IPS DF 19.7 (cell line): ENCODE measurements around the gene F3.

Source experiments
- DNase-seq: peaks from one replicate; pipeline ENCODE4 v3.0.0-alpha.2; 2013; ENCODE audit warnings: low read depth, low spot score

Gene F3

DNA sequence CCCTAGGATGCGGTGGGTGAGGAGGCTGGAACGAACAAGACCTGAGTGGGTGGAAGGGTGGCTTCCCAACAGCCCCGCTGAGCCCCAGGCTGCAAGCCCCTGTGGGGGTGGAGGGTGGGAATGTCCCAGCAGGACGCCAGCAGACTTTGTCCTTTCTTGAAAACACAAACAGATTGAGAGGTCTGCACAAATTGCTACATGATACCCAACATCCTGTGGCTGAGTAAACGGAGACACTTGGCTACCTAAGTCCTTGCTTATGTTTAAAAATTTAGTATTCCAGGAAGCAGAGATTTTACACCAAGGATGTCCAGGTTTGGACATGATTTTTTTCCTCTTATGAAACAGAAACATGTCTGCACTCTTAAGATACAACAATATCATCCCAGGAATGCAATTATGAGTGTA lies 11.8 kb upstream of the F3 start:
- DNase-seq = no peak

DNA sequence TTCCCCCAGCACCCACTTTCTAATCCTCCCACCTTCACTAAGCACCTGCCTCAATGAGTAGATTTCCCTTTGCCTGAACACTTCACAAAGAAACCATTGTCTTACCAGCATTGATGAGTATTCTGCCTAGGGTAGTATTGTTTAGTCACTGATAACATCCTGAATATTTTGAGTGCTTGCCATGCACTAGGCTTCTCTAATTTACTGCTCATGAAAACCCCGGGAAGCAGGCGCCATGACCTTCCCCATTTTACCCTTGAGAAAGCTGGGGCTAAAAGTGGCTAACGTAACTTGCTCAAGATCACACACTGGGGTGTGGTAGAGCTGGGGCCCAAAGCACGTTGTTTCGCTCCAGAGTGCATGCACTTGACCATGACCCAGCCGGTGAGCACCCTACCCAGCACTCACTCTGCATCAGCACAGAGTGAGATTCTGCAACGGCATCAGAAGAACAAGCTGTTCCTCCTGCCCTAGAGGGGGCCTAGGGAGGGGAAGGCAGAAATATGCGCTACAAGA lies 10.6 kb upstream of the F3 start:
- DNase-seq = no peak

DNA sequence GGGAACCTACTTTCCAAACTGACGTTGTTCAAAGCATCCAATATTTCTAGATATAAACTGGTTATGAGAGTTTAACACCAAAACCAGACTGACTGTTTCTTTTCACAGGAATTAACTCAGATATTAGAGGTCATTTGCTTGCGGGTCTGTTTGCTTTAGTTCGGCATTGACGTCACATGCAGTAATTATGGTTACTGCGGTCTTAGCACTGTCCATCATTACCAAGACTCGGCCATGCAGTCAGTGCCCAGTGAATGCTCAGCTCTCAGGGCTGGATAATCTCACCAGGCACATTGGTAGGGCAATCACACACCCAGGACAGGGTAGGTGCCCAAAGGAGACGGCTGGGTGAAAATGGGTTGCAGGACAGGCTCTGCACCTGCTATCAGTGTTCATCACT lies 9.9 kb upstream of the F3 start:
- DNase-seq = no peak

DNA sequence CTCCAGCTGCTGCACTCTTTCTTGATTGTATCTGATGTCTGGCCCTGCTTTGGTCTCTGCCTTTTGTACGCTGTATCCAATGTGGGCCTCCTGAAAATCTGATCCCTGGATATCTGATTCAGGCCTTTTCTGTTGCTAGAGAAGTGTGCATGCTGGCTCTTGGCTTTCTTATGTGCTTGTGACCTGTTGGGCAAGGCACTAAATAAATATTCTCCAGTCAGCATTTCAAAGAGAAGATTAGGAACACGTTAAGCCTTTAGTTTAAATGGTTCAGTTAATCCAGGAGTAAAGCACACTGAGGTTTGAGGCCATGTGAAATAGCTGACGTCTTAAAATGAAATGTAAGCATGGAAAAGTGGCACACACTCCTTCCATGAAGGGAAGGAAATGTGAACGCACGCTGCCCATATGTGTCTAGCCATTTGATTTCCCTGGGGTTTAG lies 9.3 kb upstream of the F3 start:
- DNase-seq = no peak

DNA sequence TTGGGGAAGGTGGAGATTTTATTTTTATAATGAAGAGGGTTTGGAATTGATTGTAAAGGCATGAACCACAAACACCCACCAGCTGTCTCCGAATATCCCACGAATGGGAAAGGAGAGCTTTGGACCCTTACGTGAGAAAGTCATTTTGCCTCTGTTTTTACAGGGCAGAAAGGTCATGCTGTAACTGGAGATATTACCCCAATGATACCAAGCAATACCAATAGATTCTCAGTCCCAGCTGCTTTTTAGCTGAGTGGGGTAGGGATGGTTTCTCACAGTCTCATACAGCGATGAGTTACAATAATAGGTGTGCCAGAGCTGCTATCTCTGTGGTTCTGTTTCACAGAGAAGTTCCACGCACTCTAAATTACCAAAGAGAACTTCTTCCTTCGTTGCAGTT lies 8.8 kb upstream of the F3 start:
- DNase-seq = no peak

DNA sequence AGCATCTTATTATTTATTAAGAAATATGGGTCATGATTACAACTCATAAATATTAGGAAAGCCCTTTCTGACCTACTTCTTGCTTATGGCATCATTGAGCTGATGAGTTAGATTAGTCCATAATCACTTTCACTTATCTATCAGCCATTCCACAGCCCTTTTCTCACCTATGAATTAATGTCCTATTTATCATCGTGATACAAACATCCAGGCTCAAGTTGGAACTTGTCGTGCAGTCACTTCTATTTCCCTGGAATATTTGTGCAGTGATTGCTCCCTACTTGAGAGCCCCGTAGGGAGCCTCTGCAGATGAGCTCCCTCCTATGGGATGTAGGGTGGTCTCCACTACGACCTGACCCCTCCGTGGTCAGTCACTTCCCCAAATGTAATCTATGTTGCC lies 8.1 kb upstream of the F3 start:
- DNase-seq = no peak

DNA sequence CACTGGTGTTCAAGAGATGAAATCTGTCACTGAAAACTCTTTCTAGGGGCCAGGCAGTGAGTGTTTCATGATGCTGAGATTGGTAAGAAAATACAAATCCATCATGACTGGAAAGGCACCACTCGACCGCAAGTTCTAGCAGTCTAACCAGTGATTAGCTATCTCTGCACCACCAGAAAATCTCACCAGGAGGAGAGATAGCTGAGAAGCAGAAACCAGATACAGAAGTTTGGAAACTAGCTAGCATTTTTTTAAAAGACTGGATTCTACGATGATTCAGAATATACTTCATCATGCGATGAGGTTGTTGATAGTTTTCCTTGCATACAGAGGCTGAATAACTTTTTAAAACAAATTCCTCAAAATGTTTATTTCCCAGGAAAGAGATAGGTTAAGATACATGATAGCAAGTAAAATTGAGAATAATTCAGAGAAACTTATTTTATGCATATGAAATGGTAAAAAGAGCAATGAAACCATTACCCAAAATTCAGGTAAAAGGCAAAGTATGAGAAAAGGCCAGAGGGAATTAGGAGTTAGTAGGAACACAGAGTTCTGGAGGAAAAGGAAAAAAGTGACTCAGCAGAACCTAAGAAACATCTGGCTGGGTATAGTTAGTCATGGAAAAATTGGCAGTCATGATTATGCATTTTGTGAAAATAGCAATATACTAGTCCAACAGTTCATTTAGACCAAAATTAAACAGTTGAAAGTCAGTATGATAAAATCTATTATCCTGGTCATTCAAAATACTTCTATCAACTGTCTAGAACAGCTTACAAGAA lies 3.3 kb upstream of the F3 start:
- DNase-seq = no peak

DNA sequence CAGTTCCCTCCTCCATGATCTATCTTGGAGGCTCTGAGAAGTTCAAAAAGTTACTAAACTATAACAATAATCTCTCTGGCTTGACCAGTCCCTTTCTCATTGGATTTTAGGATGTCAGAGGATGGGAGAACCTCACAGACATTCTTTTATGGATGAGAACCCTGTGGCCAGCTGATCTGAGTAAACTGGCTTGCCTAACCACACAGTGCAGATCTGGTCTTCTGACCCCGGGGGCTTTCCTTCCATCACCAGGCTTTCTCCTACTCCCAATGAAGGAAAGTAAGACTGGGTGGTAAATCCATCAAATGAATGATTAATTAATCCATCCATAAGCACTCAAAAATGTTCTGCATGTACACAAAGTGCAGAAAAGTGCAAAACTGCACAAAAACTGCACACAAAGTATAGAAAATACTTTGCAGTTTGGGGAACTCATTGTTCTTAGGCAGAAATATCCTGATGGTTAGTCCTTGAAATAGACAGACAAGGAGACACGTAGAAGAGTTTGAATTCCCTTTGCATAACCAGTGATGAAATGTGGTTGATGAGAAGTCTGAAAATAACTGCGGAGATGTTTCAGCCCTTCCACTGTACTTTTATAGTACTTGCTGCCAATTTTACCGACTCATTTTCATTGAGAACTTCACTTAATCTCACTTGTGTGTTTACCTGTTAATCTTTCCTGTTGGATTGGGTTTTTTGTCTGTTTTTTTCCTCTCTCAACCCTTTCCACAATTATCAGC lies 2.5 kb upstream of the F3 start:
- no peak for DNase-seq

DNA sequence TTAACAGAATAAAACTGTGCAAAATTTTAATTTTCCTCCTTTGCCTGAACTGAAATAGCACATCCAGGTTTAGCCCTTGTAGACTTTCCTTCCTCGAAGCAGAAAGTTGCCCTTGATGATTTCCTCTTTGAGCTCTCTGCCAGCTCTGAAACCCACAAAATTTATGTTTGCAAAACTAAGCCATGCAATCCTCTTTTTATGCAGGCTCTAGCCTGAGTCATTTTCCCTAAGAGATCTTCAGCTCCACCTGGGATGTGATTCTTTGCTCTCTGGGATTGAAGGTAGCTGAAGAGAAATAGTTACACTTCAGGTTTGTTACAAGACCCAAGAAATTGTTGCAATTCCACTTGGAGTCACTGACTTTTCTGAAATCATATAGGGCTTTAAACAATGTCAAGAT lies 1.4 kb upstream of the F3 start:
- no peak for DNase-seq

DNA sequence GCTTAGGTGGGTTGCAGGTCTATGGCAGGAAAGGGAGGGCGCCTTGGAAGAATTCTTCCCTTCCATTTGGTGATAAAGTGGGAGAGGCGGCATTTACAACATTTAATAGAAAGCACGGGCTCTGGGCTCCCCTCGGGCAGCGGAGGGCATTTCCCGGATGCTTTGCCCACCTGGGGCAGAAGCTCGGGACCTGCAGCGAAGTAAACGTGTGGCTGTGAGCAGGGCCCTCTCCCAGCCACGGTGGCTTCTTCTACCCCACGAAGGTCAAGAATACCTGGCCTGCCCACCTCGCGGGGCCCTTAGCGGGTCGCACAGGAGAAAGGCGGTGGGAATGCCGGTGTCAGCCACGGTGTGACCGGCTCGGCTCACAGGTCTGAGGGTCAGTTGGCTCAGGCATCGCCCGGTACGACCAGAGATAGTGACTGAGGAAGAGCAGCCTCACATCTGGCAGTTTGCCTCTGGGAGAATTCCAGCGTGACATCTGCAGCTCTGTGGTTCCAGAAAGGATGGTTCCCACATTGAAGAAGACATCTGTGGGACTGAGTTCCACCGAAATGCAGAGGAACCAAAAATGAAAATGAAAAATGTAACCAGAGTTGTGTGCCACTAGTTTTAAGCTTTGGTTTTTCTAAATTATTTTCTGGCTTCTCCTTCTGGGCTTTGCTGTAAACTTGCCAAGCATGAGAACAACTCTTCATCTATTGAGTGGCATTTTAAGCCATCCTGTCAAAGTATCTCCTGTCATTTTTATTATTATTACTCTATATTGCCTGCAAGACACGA lies 720 bp upstream of the F3 start:
- no peak for DNase-seq

DNA sequence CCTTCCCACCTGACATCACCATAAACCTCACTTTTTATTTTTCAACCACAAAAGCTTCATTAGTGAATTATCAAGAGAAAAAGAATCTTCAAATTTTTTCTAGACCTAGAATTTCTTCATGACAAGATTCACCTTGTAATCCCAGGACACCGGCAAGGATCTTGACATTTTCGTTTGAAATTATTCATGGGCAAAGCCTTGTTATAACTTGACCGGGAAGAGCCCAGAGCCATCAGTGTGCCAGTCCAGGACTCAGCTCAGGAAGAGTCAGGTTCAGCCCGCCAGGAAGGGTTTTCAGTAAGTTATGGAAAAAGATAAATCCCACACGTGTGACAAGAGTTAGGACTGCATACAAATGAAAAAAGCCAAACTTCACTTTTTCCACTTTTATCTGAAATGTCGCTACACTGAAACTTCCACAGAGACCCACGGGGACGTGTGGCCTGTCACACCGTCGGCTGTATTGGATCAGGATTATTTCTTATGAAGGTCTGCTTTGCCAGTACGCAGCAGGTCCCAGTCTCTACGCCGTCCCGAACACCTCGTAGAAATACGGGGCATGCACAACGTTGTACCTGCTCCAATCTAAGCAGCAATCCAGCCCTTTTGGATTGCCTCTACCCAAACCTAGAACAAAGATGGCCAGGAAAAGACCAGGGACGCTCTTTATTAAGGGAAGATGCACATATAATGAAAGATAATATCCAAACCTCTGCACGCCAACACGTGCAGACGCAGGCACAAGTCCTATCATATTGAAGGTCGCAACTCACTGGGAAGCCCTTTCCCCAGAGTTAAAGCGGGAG lies 916 bp downstream of the F3 start:
- DNase-seq = no peak

DNA sequence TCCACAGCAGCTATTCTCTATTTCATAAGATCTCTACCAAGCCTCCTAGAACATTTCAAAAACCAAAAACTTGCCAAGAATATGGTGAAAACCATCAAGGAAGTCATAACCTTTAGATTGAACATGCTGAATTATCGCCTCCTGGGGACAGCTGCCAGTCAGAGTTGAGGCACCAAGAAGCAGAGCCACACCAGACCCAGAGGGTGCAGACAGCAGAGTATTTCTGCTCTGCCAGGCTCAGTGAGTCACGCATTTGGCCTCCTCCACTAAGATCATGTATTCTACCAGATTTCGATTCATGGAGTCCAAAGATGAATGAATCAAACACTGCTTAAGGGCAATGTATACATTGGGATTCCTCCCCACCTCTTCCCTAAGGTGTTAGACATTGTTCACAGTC lies 2.1 kb downstream of the F3 start:
- DNase-seq = no peak

DNA sequence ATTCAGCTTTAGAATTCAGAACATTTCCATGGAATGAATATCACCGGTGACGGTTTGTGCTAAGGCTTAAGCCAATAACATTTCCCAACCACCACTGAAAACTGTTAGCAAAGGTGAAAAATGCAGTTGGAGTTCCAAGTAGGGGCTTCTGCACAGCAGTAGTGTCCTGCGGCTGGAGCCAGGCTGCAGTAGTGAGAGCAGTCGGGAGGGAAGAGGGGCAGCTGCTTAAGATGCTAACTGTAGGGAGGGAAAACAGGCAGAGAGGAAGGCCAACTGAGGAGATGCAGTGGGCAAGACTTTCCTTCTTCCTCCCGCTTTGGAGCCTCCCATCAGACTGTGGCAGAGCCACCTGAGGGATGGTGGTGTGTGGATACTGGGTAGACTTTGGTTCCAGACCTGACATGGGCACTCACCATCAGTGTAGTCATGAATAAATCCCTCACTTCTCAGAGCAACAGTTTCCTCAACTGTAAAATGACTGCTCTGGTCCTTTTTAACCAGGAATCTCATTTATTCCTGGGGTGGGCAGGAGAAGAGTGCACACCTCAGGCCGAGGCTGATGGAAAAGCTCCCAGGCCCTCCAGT lies 3.2 kb downstream of the F3 start:
- no peak for DNase-seq

DNA sequence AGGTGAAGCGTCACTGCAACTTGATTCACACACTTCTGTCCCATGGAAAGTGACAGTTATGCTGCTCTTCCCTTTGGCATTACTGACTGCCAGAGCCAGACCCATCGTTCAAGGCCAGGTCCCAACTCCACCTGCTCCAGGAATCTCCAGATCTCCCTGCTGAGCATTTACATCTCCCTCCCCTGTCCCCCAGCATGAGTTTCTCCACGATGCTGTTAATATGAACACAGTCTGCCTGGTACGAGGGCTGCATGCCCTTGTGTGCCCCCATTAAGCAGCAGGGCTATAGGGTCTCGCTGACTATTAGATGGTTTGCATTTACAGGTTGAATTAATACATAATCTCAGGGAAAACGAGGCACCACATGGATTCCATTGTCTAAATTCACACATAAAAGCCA lies 4.3 kb downstream of the F3 start:
- no peak for DNase-seq

DNA sequence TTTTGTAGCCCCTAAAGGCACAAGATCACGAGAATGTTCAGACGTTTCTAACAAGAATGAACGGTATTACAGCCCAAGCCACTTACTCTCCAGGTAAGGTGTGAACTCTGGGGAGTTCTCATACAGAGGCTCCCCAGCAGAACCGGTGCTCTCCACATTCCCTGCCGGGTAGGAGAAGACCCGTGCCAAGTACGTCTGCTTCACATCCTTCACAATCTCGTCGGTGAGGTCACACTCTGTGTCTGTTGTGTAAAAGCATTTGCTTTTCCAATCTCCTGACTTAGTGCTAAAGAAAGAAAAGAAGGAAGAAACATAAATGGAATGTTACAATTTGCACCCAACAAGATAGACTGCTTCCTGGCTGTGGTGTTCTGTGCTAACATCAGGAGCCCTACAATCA lies 5.7 kb downstream of the F3 start:
- no peak for DNase-seq

DNA sequence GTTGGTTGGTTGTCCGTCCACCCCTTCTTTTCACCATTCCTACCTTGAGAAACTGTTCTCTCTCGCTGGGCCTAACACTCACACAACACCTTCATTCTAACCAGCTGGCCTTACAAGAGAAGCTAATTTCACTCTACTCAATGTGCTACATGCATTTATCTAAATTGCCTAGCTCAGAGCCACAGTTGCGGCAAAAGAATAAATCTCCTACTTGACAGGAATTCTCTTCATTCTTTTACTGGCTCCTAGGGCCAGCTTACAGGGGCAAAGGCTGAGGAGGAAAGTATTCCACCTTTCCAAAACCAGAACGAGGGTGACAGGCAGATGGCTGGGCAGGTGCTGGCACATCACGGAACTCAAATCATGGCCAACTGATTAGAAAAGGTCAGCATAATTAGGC lies 6.5 kb downstream of the F3 start:
- no peak for DNase-seq

DNA sequence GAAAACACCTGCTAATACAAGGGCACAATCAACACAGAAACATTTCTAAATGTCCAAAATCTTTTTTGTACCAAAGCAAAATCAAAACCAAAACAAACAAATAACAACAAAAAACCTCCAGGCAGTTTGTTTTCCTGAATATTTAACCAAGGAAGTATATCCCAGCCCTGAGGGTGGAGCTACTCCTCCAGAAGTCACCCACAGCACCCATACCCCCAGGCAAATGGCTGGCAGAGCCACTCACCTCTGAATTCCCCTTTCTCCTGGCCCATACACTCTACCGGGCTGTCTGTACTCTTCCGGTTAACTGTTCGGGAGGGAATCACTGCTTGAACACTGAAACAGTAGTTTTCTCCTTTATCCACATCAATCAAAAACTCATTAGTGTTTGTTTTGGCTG lies 9.5 kb downstream of the F3 start:
- no peak for DNase-seq

DNA sequence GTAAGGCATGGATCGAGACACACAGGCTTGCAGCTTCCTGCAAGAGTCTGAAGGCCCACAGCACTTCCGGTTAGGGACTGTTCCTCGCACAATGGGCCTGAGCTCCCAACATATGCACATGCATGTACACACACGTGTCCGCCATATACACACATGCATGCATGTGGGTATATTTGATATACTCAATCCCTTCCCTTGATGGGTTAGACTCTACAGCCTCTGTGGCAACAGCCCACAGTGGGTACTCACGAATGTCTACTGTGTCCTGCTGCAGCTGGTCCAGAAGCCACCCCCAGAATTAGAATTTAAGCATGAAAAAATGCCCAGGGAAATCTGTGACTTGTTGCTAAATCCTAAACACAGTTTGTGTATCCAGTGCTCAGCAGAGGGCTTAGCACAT lies 9.9 kb downstream of the F3 start:
- no peak for DNase-seq

DNA sequence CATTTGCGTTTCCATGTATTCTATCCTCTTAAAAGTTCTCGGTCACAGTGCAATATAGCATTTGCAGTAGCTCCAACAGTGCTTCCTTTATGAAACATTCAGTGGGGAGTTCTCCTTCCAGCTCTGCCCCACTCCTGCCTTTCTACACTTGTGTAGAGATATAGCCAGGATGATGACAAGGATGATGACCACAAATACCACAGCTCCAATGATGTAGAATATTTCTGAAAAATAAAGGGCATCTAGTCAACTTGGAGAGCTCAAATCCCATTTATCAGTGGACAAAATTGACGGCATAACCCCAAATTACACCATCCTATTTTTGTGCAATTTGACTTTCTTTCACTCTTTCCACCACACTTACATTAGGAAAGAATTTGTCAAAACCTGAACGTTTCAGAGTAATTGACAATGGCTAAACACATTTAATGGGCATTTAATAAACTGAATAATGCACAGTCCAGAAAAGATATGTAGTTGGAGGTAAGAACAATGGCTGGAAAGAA lies 11.1 kb downstream of the F3 start:
- DNase-seq = no peak

DNA sequence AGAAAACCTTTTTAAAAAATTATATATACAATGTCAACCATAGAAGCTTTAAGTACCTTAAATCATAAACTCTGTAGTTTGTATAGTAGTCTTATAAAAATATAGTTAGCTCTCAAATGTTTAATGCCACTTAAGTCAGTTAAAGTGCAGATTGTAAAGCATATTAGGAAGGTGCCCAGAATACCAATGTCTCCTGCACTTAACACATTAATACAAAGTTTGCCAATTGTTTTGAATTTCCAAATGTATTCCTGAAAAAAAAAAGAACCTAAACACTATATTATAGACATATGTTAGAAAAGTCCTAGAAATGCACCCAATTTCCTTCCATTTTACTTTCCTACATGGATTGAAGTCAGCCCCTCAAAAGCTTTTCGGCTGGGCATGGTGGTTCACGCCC lies 12.1 kb downstream of the F3 start:
- no peak for DNase-seq

DNA sequence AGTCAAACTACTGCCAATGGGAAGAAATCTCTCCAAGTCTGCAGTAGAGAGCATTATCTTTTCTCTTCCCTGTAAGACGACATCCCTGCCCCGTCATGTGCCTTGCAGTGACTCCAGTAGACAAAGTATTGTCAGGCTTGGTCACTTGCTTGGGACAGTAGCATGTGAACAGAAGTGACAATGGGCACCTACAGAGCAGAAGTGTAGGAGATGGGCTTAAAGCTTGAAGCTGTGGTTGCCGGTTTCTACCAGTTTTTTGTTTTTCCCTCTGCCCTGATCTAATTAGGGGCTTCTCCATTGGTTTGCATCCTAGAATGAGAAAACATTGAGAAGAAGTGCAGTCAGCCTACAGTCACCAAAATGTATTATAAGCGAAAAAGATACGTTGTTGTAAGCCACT lies 12.7 kb downstream of the F3 start:
- DNase-seq = no peak
